AG04450 (cell line): ENCODE data around the gene NBEAL2. TPM values are rescaled to one million over a fixed set of nuclear protein-coding genes. Genes with fewer than 3 reads are reported as not detected.

Experiments
- CTCF ChIA-PET: fragments of 300-600, 350-600 bp; formaldehyde crosslinking; extraction: SDS; loops from one replicate; lab custom pipeline; 2022; ENCODE audit warnings: antibody characterized with exemption, inconsistent platforms; lab: Charles Lee
- POLR2A ChIA-PET: fragments of 350-600 bp; formaldehyde crosslinking; extraction: SDS; loops from one replicate; lab custom pipeline; 2021; ENCODE audit warnings: antibody characterized with exemption, inconsistent platforms; lab: Yijun Ruan, JAX
- DNase-seq: peaks from one replicate; pipeline ENCODE4 v3.0.0-alpha.2; 2011; ENCODE audit warnings: low read depth, low spot score
- H3K27ac ChIP-seq: one replicate; pipeline ENCODE4 v1.5.1; 2012; ENCODE audit warnings: low read depth, low read length, control low read depth
- H3K27me3 ChIP-seq: one replicate; pipeline ENCODE4 v1.6.0; 2012; ENCODE audit warnings: low read length; ENCODE audit not compliant: control insufficient read depth, insufficient read depth
- H3K4me3 ChIP-seq: 2 replicates; pipeline ENCODE4 v1.5.1; 2011; ENCODE audit warnings: mild to moderate bottlenecking, low read depth, low read length, control low read depth
- H3K9me3 ChIP-seq: 2 replicates; pipeline ENCODE4 v1.5.1; 2012; ENCODE audit warnings: low read length; ENCODE audit not compliant: control insufficient read depth, insufficient read depth
- polyA plus RNA-seq: library from polyadenylated mRNA; depleted of rRNA; stranded (reverse); fragments of >200 nt; gene quantifications from 2 replicates; pipeline ENCODE4 v1.2.3, GENCODE V29; 2011
- TF ChIP-seq, protein P1 (sequence below): IDR thresholded peaks from 2 replicates; pipeline ENCODE4 v1.5.1; 2011; ENCODE audit warnings: low read depth, low read length, control low read depth, inconsistent platforms

NBEAL2 gene
- polyA plus RNA-seq, 1 experiment = 2.1 TPM

DNA sequence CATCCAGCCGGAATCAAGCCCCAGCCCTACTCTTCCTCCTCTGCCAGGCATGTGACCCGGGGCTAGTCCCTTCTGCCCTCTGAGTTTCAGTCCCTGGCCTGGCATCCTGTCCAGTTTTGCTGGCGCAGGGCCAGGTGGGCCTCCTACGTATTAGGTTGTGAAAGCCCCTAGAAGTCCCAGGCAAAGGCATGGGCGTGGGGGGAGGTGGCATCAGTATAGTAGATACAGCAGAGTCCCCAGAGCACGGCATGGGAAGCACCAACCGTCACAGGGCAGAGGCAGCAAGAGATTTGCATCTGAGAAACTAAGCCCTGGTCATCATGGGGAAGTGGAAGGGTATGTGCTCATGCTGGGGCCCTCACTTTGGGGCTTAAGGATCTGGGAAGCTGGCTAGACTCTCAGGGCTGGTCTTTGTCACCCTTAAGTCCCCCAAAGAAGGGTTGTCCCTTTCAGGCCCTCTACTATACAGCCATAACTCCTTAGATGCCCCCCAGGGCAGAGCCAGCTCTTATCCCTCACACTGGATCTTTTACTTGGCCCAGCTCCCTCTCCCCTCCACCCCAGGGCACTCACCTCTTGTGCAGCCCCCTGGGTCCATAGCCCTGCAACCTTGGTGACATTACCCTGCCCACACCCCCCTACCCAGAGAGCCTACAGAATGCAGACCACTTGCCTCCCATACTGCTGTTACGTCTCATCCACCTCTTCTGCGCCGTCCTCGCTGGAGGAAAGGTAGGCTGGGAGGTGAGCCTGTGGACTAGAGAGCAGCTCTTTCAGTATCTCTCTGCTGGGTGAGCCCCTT, 11.3 kb downstream of the NBEAL2 start:
- TF ChIP-seq, protein P1, sequence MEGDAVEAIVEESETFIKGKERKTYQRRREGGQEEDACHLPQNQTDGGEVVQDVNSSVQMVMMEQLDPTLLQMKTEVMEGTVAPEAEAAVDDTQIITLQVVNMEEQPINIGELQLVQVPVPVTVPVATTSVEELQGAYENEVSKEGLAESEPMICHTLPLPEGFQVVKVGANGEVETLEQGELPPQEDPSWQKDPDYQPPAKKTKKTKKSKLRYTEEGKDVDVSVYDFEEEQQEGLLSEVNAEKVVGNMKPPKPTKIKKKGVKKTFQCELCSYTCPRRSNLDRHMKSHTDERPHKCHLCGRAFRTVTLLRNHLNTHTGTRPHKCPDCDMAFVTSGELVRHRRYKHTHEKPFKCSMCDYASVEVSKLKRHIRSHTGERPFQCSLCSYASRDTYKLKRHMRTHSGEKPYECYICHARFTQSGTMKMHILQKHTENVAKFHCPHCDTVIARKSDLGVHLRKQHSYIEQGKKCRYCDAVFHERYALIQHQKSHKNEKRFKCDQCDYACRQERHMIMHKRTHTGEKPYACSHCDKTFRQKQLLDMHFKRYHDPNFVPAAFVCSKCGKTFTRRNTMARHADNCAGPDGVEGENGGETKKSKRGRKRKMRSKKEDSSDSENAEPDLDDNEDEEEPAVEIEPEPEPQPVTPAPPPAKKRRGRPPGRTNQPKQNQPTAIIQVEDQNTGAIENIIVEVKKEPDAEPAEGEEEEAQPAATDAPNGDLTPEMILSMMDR = no peak

DNA sequence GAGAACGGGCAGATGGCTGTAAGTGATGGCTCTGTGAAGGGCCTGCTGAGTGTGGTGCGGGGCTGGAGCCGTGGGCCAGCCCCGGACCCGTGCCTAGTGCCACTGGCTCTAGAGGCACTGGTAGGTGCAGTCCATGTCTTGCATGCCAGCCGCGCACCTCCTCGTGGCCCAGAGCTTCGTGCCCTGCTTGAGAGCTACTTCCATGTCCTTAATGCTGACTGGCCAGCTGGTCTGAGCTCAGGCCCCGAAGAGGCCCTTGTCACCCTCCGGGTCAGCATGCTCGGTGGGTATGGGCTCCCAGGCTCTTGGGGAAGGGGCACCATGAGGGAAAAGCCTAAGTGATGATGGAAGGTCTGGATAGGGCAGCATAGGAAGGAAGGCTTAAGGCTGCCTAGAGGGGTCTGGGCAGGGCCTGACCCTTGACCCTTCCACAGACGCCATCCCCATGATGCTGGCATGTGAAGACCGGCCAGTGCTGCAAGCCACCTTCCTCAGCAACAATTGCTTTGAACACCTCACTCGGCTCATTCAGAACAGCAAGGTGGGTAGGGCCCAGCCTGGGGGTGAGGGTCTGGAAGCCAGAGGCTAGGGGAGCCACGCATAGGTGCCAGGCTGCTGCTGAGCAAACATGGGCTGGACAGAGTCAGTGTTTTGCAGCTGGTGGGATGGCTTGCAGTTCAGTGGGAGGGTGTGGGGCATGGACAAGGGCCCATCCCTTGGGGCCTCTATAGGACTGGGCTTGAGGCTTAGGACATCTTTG, 12.1 kb downstream of the NBEAL2 start:
- ChIA-PET POLR2A (interaction anchor here (1.0 to 1.6 kb wide), 2 partner anchors 10 to 18 kb away, joined by 3 read pairs; no protein-coding TSS in a partner anchor), CTCF (no interaction called here)
- DNase-seq = no peak
- Histone ChIP-seq H3K27ac (no peak overlapping the region), H3K4me3 (no peak overlapping the region), H3K9me3 (no peaks in the 10 kb centered on the region; the same call in 1 of the 2 replicates), H3K27me3 (no peaks in the 10 kb centered on the region)
- TF ChIP-seq, protein P1 = no peak

More for the DNA sequence above, 11.3 kb downstream of the NBEAL2 start:
- CTCF ChIA-PET = no interaction called here
- Histone ChIP-seq H3K4me3 (no peak overlapping the region), H3K27me3 (no peaks in the 10 kb centered on the region), H3K9me3 (no peaks in the 10 kb centered on the region; the same call in 1 of the 2 replicates), H3K27ac (no peak overlapping the region)
- DNase-seq = no peak
- POLR2A ChIA-PET = interaction anchor here (1.6 kb wide), 1 partner anchor 9 kb away, joined by 3 read pairs; no protein-coding TSS in a partner anchor

DNA sequence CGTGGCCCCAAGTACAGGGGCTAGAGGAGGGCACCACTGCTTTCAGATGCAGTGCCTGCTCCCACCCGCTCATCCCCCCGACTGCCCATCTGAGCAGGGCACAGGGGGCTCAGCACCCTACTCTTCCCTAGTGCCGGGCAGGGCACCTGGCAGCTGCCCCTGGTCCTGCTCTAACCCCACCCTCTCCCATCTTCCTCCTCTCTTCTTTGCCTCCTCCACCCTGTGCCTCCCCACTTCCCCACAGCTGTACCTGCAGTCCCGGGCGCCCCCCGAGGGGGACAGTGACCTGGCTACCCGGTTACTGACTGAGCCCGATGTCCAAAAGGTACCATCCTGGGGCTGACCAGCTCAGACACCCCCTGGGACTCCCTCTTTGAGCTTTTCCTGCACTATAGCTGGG, 12.8 kb downstream of the NBEAL2 start:
- Histone ChIP-seq H3K27me3 (no peaks in the 10 kb centered on the region), H3K9me3 (no peaks in the 10 kb centered on the region; the same call in 1 of the 2 replicates), H3K27ac (no peak overlapping the region), H3K4me3 (no peak overlapping the region)
- TF ChIP-seq, protein P1 = no peak
- ChIA-PET CTCF (no interaction called here), POLR2A (interaction anchor here (1.0 to 1.6 kb wide), 2 partner anchors 11 to 17 kb away, joined by 3 read pairs; no protein-coding TSS in a partner anchor)
- no peak for DNase-seq

DNA sequence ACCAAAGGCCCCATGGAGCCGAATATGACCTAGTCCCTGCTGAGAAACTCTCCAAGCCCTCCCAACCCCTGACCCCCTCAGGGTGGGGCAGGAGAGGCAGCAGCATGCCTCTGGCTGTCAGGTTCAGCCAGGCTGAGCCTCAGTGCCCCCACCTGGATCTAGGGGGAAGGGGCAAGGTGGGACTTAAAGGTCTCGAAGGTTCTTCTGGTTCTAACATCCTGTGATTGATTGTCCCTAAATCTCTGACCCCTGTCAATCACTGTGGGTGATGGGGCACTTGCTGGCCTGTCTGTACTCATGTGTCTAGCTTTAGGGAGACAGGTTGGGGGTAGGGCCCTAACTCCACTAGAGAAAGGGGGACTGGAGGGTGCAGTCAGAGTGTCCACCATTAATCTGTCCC, 13.8 kb downstream of the NBEAL2 start:
- Histone ChIP-seq H3K27ac (no peak overlapping the region), H3K27me3 (no peaks in the 10 kb centered on the region), H3K4me3 (no peak overlapping the region), H3K9me3 (no peaks in the 10 kb centered on the region)
- ChIA-PET CTCF (no interaction called here), POLR2A (interaction anchor here (0.5 kb wide), 1 partner anchor 36 kb away, joined by 3 read pairs; no protein-coding TSS in a partner anchor)
- TF ChIP-seq, protein P1 = no peak
- no peak for DNase-seq
